ENCODE data around the gene DSTN.

DSTN gene

DNA sequence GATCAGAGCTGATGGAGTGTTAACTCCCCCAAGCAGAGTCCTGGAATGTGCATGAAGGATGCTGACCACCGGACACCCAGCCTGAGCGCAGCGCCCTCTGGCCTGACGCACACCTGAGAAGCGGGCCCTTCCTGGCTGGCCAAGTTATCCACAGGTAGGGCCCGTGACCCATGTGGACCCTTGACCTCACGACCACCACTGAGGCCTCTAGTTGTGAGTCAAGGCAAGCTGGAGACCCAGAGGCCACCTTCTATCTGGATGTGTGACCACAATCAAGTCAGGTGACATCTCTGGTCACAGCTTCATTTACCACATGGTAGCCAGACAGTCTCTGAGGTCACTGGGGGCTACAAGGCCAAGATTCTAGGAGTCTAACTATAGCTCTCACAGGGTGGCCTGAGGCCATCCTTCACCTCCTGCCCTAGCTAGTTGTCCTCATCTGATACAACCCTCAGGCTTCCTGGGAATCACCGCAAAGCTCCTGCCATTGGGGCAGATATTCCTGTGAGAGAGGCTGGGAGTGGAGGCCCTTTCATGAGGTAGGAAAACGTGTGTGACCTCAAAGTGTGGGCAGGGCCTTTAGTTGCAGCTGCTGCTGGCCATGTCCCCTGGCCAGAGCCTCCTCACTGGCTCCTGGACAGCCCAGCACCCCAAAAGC is 53.1 kb downstream of the DSTN start:
- DNase-seq (ENCODE audit: low read depth, low spot score), result no peak

DNA sequence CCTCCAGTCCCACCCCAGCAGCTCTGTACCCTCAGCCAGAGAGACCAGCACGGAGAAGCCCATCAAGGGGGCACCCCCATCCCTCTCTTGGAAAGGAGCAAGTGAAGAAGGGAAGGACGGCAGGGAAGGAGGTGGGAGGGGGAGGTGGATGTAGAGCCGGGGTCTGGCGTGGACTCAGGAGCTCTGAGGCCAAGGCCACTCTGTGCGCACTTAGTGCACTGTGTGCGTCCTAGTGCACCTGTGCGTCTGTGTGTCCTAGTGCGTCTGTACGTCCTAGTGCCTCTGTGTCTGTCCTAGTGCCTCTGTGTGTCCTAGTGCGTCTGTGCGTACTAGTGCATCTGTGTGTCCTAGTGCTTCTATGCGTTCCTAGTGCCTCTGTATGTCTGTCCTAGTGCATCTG is 54.2 kb downstream of the DSTN start:
- no peak for DNase-seq (ENCODE audit: low read depth, low spot score)

DNA sequence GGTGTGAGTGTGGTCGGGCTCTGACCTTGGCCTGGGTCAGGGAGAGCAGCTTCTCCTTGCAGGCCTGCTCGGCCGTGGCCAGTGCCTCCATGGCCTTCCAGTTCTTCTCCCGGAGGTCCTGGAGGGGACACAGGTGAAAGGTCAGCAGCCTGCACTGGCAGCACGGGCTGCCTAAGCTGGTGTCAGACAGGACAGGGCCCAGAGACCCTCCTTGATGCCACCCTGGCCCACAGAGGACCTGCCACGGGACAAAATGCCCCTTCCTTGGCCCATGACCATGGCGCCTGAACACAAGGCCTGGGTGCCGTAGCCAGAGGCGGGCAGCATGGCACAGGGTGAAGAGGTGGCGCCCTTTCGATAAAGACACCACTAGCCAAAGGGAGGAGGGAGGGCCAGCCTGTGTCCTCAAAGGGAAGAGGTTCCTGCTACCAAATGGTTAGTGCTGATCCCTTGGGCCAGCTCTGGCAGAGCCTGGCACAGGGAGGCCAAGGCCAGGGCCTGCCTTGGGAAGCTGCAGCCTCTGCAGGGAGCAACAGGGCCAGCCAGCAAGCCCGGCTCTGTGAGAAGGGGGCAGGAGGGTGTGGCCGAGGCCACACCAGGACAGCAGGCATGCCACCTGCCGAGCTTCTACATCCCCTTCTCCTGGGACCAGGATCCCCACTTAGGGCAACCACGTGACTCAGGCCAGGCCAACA is 54.8 kb downstream of the DSTN start:
- DNase-seq (ENCODE audit: low read depth, low spot score), result no peak

DNA sequence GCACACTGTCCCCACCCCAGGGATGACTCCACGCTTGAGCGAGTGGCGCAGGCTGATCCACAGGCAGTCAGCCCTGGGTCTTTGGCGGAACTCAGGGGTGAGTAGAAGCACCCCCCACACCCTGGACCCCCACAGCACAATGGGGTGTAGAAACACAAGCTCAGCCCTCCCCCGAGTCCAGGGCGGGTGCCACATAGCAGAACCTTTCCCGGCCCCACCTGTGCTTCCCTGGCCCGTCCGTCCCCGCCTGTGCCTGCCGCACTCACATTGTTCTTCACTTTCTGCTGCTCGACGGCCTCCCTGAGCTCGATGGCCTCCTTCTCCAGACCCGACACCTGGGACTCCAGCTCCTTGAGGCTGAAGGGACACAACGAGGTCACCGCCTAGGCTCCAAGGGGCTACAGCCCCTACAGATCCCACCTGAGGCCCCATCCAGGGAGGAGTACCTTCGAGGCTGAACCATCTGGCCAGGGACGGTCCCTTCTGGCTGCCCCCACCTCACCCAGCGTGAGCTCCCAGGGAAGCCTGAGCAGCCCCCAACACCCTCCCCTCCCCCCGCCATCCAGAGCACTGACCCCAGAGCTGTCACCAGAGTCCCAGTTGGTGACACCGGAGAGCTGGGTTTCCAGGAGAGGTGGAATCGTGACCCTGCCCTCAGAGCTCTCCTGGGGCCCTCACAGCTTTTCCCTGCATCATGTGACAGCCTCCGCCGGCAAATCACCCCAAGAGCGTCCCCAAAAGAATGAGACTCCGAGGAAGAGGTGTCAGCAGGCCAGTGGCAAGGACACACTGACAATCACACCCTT is 55.6 kb downstream of the DSTN start:
- no peak for DNase-seq (ENCODE audit: low read depth, low spot score)

DNA sequence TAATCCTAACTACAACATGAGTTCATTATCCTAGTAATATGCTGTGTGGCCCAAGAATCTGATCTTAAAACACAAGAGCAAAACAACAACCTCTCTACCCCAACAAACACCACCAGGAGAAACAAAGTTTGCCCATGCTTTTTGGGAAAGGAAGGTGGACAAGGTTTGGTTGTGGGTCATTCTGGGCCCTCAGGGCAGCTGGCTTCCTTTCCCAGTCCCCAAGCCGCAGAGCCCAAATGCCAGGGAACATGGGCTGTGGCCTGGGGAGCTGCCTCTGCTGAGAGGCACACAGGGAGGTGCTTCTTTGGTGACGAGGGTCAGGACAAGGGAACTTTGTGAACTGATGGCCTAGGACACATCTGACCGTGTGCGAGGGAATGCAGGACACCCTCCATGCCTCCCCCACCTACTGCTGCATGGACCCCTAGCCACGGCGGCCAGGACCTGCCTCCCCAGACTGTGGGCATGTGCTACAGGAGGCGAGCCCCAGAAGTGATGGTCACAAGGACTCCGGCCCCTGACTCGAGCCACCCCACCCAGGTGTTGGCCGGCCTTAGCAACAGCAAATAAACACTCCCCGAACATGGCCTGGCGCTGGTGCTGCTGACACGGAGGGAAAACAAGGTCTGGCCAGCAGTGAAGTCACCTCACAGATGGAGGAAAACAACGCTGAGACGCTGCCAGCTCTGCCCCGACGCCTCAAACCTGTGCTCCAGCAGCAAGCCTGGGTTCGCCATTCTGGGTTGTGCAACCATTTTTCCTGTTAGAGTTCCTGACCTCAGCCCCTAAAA is 56.5 kb downstream of the DSTN start:
- DNase-seq (ENCODE audit: low read depth, low spot score), result no peak

DNA sequence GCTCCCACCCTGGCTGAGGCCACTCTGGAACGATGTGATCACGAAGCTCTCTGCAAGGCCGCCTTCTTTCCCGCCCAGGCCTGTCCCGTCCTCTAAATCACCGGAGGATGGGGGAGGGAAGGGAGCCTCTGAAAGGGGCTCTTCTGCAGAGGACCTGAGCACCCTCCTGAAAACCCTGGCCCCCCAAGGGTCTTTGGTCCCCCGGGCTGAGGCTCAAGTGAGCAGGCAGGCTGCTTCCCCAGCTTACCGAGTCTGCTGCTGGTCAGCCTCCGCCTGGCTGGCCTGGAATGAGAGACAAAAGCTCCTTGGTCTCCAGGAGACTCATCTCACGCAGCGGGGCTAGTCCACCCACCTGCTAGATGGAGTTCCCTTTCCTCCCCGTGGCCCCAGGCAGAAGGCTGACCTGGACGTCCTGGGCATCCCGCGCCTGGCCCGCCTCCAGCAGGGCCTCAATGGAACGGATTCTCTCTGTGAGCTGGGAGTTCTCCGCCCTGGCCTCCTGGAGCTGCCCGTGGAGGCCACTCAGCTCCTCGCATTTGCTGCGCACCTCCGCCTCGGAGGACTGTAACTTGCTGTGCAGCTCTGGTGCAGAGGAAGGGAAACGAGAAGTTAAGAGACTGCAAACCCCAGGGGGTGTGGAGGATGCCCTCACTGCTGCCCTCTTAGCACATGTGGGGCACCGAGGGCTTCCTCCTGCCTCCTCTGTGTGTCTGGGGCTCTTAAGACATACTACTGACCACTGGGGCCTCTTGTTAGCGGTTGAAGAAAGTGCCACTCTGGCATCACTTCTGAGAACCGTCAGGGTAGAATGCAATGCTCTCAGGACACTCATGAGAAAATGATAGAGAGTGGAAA is 57.5 kb downstream of the DSTN start:
- no peak for DNase-seq (ENCODE audit: low read depth, low spot score)

DNA sequence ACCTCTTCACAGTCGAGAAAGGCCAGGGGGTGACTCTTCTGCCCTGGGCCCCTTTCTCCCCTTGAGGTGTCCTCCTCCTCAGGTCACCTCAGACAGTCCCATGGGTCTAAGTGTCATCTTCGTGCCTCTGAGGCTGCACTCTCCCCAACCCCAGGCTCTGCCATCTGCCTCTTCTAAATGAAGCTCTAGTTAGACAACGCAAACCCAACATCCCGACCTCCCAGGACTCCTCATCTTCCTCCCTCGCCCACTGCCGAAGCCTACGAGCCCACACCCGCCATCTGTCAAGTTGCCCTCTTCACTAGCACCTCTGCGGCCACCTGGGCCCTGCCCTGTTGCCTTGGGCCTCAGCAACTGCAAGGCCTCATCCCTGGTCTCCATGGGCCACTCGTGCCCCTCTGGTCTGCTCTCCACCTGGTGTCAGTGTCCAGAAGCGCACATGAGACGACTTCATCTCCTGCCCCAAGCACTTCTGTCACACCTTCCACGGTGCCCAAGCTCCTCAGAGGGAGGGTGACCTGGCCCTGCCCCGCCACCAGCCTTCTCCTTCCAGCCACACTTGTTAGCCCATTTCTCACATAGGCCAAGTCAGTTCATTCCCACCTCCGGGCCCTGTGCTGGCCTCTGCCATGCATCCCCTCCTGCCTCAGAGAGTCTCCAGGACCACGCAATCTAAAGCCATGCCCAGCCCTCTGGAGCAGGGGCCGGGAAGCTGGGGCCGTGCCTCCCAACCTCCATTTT is 58.4 kb downstream of the DSTN start:
- DNase-seq (ENCODE audit: low read depth, low spot score), result no peak

DNA sequence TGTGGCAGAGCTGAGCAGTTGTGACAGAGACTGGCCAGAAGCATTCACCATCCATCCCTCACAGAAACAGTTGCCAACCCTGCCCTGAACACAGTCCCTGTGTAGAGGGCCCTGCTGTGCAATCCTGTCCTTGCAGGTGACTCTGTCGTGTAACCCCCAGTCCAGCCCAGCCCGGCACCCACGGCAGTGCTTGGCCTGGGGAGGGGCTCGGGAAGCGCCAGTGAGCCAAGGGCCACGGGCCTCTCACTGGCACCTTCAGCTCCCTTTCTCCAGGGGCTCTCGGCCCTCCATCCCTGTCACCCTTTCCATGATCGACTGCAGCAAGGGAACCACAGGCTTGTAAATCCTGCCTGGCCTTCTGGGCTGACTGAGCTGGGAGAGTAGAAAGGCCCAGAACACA is 59.1 kb downstream of the DSTN start:
- DNase-seq (ENCODE audit: low read depth, low spot score), result no peak

DNA sequence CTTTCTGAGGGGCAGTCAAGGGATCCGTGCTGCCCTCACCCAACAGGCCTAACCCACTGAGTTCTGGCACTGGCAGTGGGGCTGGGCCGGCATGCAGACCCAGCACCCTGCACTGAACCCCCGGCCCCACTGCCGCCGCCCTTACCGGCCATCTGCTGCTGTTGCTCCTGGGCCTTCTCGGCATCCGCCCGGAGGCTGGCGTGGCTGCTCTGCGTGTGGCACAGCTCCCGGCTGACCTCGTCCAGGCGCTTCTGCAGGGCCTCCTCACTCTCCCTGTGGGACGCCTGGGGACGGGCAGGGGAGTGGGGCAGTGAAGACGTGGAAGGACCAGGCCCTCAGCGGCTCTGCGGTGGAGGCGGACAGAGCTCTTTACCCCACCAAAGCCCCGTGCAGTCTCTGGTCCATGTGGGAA is 59.8 kb downstream of the DSTN start:
- DNase-seq (ENCODE audit: low read depth, low spot score), result no peak

DNA sequence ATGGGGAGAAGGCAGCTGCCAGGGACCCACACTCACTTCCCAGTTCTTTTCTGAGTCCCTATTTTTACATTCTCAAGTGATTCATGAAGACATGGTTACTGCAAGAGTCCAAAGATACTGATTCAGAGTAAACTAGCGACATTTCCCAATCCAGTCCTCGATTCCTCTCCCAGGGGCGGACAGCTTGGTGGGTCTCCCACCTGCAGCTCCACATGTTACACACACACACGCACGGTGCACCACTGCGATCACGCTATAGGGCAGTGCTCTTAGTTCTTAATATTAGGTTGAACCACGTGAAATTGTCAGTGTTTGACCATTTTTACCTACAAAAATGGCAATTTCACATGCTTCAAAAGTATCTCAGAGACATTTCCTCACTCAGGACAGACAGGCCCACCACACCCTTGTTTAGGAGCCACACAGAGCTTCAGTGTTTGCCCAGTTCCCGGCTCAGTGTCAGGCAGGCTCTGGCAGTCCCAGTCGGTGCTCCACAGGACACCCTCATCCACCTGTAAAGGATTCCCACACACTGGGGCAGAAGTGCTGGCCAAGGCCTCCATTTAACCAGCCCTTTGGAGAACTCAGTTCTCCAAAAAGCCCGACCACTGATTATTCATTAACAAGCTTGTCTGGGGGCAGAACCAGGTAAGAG is 60.4 kb downstream of the DSTN start:
- DNase-seq (ENCODE audit: low read depth, low spot score), result no peak

DNA sequence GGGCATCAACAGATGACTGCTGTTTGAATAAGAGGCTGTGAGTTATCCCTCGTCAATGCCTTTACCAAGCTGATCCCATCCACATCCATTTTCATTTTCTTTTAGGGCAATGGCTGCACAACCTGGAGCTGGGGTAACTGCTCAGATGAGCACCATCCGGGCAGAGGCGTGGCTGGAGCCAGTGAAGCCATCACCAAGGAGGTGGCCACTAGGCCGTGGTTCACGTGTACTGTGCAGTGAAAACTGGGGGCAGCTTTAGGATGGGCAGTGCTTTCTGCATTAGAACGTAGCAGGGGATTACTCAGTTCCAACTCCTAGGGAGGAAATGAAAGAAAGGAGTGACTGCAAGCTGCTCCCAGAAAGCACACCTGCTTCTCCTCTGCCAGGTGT is 60.9 kb downstream of the DSTN start:
- no peak for DNase-seq (ENCODE audit: low read depth, low spot score)

DNA sequence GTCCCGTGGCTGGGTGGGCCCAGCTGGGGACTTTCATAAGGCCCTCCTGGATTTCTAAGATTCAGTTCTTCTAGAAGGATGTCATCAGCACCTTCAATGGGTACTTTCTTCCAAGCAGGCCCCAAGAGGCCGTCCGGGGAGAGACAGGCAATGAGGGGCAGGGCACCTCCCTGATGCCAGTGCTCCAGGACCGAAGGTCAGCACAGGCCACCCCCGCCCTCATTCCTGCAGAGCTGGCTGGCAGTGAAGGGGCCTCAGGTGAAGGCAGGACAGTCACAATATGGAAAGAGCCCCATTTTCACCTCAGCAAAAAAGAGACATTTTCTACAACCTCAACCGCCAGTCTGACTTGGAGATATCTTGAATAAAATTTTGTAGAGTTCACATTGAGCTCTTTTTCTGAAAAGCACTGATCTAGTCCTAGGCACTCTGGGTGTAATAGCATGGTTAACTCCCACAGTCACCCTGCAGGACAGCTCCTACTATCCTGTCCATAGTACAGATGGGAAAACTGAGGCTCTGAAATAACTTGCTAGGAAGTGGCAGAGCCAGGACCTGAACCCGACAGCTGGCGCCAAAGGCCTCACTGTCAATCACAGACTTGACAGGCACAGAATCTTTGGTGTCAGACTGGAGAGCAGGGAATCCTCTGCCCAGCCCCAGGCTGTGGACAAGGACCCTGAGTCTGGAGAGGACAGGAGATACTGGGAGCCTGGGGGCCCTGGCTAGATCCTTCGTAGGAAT is 61.9 kb downstream of the DSTN start:
- no peak for DNase-seq (ENCODE audit: low read depth, low spot score)

DNA sequence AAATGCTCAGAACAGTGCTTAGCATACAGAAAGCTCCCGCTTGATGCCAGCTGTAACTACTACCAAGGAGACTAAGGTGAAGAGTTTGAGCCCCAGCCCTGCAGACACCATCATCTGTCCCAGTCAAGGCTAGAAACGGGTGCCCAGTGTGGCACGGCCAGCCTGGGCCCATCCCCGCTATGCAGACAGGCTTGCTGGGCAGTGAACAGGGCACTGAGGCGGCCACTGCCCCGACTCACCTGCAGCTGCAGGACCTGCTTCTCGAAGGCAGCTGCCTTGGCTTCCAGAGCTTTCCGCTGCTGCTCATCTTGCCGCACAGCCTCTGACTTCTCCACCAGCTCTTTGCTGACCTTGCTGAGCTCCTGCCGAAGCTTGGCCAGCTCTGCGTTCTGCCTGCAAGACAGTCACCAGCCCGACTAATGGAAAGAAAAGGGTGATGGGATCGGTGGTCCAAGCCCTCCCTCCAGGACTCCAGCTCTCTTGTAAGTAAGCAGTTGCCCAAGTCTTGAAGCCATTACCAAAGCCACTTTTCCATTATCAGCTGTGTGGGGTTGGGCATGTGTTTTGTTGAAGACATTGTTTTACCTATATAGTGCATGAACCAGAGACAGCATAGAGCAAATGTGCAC is 63.5 kb downstream of the DSTN start:
- no peak for DNase-seq (ENCODE audit: low read depth, low spot score)

DNA sequence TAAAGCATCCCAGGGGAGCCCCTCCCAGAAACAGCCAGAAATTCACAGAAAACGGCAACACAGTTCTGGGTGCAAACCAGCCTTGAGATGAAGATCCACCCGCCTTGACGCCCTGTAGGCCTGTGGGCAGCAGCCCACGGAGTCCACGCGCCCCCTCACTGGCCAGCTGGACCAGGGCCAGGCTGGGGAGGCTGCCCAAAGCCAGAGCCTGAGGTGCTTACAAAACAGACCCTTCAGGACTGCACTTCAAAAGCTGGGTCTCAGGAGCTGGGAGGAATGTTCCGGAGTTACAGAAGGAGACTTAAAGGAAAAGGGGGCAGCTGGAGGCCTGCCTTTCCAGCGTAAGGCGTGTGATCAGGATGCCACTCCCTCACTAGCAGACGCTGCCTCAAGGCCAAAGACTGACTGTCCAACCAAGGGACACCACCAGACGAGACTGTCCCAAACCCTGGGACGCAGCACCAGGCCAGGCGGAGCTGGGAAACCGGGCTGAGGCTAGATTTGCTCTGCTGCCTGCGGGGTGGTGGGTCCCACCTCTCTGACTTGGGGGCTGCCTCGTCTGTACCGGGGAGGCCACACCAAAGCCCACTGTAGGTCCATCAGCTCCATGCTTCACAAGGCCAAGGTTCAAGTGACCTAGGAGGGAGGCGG is 64.1 kb downstream of the DSTN start:
- no peak for DNase-seq (ENCODE audit: low read depth, low spot score)

DNA sequence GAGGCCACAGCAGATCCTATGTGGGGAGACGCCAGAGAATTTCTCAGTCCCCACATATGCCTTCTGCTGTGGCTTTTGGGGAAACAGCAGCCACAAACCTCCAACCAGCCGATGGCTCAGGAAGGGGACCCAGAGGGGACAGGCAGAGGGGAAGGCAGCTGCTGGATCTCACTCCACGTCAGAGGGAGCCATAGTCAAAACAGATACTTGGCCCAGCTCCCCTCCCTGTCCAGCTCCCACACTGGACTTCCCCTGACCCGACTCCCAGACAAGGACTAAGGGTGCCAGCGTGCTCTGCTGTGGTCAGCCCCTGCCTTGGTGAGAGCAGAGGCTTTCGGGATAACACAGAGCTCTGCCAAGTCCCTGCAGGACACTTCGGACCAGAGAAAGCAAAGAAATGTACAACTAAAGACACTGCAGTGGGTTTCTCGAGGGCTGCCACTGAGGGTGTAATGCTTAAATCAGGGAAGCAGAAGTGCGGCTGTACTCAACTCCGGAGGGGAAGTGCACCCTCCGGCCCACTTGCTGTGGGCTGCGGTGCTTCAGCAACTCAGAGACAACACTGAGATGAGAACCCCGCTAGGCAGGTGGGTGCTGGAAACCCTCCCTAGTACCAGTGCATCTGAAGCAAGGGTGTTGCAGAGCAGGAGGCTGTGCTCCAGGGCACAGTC is 64.9 kb downstream of the DSTN start:
- DNase-seq (ENCODE audit: low read depth, low spot score), result no peak

DNA sequence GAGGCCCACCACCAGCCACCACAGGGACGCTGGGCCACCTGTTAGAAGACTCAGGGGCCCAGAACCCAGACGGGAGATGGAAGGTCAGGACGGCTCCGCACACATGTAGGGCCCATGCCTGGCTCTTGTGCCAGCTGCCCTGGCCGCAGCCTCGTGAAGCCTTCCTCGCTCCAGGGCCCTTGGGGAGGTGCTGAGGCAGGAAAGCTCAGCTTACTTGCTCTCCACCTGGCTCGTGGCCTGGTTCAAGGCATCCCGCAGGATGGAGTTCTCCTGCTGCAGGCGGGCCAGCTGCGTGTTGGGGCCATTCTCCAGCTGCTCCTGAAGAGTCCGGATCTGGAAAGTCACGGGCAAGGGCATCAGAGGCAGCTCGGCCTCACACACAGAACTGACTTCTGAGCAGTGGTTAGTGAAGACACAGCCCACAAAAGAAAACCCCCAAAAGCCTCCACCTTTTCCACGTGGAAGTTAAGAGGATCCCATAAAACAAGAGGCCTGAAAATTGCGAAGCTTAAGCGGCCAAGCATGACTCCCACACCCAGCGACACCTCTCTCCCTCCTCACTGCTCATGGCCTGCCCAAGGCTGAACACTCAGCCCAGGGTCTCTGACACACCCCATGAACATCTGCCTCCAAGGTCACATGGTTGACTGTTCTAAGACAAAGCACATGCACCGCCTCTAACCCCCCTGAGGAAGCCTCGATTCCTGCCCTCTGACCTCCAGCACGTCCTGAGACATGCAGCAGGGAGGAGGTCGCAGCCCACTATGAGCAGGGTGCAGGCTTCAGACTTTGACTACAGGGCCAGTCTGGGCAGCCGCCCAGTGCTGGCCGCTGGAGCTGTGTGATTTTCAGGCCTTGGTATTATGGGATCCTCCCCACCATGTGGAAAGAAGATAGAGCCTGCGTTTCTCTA is 65.7 kb downstream of the DSTN start:
- DNase-seq (ENCODE audit: low read depth, low spot score), result no peak
